ENCODE measurements around the gene ROBO2.

The ROBO2 gene

GRCh38 chr3:77370413-77370812 lies 330.5 kb downstream of the ROBO2 start:
- Histone ChIP-seq H3K27ac (no peak overlapping the region), H3K4me2 (no peak overlapping the region), H3K27me3 (ENCODE audit: insufficient read depth, low read depth) (no peaks in the 10 kb centered on the region), H3K36me3 (ENCODE audit: insufficient read depth) (no peaks in the 10 kb centered on the region), H2AFZ (ENCODE audit: low read depth) (no peak overlapping the region), H4K20me1 (ENCODE audit: insufficient read depth) (no peaks in the 10 kb centered on the region), H3K79me2 (ENCODE audit: insufficient read depth, low read depth) (no peaks in the 10 kb centered on the region), H3K9ac (no peak overlapping the region), H3K4me1 (ENCODE audit: low read depth, poor library complexity, severe bottlenecking) (no peaks in the 10 kb centered on the region), H3K4me3 (IDR thresholded peaks at IDR 0.05; ENCODE audit: insufficient read depth, low read depth, low read length) (no peak overlapping the region)
- TF ChIP-seq, protein P1, sequence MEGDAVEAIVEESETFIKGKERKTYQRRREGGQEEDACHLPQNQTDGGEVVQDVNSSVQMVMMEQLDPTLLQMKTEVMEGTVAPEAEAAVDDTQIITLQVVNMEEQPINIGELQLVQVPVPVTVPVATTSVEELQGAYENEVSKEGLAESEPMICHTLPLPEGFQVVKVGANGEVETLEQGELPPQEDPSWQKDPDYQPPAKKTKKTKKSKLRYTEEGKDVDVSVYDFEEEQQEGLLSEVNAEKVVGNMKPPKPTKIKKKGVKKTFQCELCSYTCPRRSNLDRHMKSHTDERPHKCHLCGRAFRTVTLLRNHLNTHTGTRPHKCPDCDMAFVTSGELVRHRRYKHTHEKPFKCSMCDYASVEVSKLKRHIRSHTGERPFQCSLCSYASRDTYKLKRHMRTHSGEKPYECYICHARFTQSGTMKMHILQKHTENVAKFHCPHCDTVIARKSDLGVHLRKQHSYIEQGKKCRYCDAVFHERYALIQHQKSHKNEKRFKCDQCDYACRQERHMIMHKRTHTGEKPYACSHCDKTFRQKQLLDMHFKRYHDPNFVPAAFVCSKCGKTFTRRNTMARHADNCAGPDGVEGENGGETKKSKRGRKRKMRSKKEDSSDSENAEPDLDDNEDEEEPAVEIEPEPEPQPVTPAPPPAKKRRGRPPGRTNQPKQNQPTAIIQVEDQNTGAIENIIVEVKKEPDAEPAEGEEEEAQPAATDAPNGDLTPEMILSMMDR (conservative IDR thresholded peaks at IDR 0.05; ENCODE audit: low read depth, low read length): no peak

DNA sequence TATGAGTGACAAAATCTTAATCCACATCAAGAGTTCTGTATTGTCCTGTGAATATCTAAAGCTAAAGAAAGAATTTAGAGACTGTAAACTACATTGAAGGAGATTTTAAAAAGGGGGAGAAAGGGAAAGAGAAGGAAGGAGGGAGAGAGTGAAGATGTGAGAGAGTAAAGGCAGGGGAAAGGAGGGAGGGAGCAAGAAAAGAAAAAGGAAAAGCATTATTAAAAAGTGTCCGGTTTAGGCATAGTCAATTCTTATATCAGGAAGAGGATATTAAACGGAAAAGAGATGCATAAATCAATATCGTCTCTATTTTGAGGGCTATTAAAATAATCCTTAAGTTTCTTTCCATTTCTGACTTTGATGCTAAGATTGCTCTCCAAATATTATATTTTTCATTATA lies 332.1 kb downstream of the ROBO2 start:
- Histone ChIP-seq H3K27ac (no peak overlapping the region), H3K4me1 (ENCODE audit: low read depth, poor library complexity, severe bottlenecking) (no peaks in the 10 kb centered on the region), H3K36me3 (ENCODE audit: insufficient read depth) (no peaks in the 10 kb centered on the region), H3K4me2 (no peak overlapping the region), H3K9ac (no peak overlapping the region), H3K27me3 (ENCODE audit: insufficient read depth, low read depth) (no peaks in the 10 kb centered on the region), H3K79me2 (ENCODE audit: insufficient read depth, low read depth) (no peaks in the 10 kb centered on the region), H3K4me3 (IDR thresholded peaks at IDR 0.05; ENCODE audit: insufficient read depth, low read depth, low read length) (no peak overlapping the region), H2AFZ (ENCODE audit: low read depth) (no peak overlapping the region), H4K20me1 (ENCODE audit: insufficient read depth) (no peaks in the 10 kb centered on the region)
- TF ChIP-seq, protein P1 (conservative IDR thresholded peaks at IDR 0.05; ENCODE audit: low read depth, low read length): no peak

DNA sequence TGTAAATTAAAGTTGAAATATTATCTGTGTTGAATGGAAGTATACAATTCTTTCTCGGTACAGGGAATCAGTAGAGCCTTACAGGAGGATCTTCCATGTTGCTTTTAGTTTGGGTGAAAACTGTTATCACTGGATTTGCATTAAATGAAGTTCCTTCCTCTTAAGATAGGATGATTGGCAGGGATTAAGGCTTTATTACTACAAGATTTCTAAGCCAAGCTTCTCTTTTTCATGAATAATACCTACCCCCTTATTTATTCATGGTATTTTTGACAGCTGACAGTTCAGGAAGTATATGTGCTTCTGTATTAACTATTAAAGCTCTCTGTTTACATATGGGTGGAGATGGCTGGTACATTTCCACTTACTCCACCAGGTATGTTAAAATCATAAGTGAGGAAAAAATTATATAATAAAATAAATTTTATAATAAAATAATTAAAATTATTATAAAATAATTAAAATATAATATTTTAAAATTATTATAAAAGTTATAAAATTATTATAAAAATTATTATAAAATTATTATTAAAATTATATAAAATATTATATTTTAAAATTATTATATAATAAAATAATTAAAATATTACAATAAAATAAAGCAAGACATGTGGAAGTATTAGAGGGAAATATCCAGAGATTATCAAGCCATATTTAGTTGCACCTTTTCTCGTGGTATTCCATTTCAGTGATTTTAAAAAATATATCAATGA lies 332.9 kb downstream of the ROBO2 start:
- TF ChIP-seq, protein P1 (conservative IDR thresholded peaks at IDR 0.05; ENCODE audit: low read depth, low read length): no peak
- no peaks in the 10 kb centered on the region for H3K79me2 ChIP-seq (ENCODE audit: insufficient read depth, low read depth)
- no peaks in the 10 kb centered on the region for H3K36me3 ChIP-seq (ENCODE audit: insufficient read depth)
- no peak overlapping the region for H2AFZ ChIP-seq (ENCODE audit: low read depth)
- H3K9ac ChIP-seq: no peak overlapping the region
- no peaks in the 10 kb centered on the region for H3K4me1 ChIP-seq (ENCODE audit: low read depth, poor library complexity, severe bottlenecking)
- H3K27ac ChIP-seq: no peak overlapping the region
- no peak overlapping the region for H3K4me2 ChIP-seq
- H3K27me3 ChIP-seq (ENCODE audit: insufficient read depth, low read depth): no peaks in the 10 kb centered on the region
- no peaks in the 10 kb centered on the region for H4K20me1 ChIP-seq (ENCODE audit: insufficient read depth)
- H3K4me3 ChIP-seq (IDR thresholded peaks at IDR 0.05; ENCODE audit: insufficient read depth, low read depth, low read length): no peak overlapping the region

GRCh38 chr3:77373619-77374018 lies 333.7 kb downstream of the ROBO2 start:
- H3K27me3 ChIP-seq (ENCODE audit: insufficient read depth, low read depth): no peaks in the 10 kb centered on the region
- no peak overlapping the region for H3K4me2 ChIP-seq
- H3K4me1 ChIP-seq (ENCODE audit: low read depth, poor library complexity, severe bottlenecking): no peaks in the 10 kb centered on the region
- no peaks in the 10 kb centered on the region for H4K20me1 ChIP-seq (ENCODE audit: insufficient read depth)
- H2AFZ ChIP-seq (ENCODE audit: low read depth): no peak overlapping the region
- no peak overlapping the region for H3K27ac ChIP-seq
- H3K36me3 ChIP-seq (ENCODE audit: insufficient read depth): no peaks in the 10 kb centered on the region
- H3K4me3 ChIP-seq (IDR thresholded peaks at IDR 0.05; ENCODE audit: insufficient read depth, low read depth, low read length): no peak overlapping the region
- H3K9ac ChIP-seq: no peak overlapping the region
- no peaks in the 10 kb centered on the region for H3K79me2 ChIP-seq (ENCODE audit: insufficient read depth, low read depth)
- TF ChIP-seq, protein P1 (conservative IDR thresholded peaks at IDR 0.05; ENCODE audit: low read depth, low read length): no peak
